ENCODE data around the gene OR2J1.
"Not testable (repeated sequence)": the region's sequence is repeated elsewhere in the genome, so short reads cannot be mapped to it uniquely, and the experiment has no call there.

Gene OR2J1

DNA sequence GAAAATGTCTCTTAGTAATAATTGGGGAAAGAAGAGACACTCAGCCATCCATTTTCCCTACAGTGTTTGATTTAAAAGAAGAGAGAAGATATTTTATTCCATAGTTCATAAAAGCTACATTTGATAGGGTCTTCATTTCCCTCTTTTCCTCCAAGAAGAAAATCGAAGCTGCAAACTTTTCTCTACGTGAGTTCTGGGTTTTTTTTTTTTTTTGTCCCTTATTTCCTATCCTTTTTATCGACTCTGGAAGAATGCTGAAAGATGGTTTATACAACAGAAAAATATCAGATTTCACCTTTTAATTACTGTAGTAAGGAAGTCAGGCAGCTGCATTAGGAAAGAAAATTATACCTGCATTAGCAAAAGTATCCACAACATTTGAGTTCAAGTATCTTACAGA lies at the start of gene OR2J1:
OR2J1 (plus strand) TSS at position 301 of the 400 bp plus-strand sequence. CDS start 1,453 bp downstream, outside the sequence.
- no peak for DNase-seq (ENCODE audit: low read depth)

DNA sequence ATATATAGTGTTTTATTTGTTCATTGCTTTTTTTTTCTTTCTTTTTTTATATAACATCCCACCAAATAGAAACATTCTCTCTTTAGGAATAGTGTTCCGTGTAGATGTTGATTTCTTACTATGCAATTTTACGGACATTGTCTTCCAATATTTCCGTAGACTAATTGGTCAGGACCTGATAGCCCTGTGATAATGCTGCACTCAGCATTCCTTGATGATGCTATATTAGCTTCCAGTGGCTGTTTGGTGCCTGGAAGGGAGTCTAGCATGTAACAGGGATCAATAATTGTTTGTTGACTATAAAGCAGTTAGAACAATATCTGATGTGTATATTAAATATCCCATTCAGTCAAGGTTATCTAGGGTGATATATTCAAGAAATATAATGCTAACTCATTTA lies 47.6 kb upstream of the OR2J1 start:
- no peak for DNase-seq (ENCODE audit: low read depth)

- no peak for DNase-seq (ENCODE audit: low read depth)
Observed at GRCh38 chr6:29071831-29072723, 27.2 kb upstream of the OR2J1 start.

GRCh38 chr6:29079203-29079602 lies 20.1 kb upstream of the OR2J1 start:
- DNase-seq (ENCODE audit: low read depth): no peak

GRCh38 chr6:29081312-29081711 lies 18.0 kb upstream of the OR2J1 start:
- no peak for DNase-seq (ENCODE audit: low read depth)

DNA sequence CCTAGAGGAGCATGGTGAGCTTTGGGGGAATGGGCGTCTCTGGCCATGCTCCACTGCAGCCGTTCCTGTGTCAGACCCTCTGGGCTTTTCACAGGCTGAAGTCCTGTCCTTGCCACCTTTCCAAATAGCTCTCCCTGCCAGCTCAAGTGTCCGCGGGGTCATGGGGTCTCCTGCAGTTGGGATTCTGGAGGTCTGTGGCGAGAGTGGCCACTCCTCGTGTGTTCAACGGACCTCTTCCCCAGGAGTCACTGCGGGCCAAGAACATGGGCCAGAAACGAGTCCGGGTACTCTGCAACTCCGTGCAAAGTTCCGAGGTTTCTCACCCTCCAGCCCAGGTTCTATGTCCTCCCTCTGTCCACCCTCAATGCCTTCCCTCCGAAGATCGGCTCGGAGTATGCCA lies 16.8 kb upstream of the OR2J1 start:
- DNase-seq (ENCODE audit: low read depth): no peak

GRCh38 chr6:29087213-29087612 lies 12.1 kb upstream of the OR2J1 start, which contains the start of gene OR2B3:
Gene OR2B3, minus strand, starts transcription at chr6:29087313. Its CDS starts 65 bp downstream, at chr6:29087248.
- DNase-seq (ENCODE audit: low read depth): no peak

DNA sequence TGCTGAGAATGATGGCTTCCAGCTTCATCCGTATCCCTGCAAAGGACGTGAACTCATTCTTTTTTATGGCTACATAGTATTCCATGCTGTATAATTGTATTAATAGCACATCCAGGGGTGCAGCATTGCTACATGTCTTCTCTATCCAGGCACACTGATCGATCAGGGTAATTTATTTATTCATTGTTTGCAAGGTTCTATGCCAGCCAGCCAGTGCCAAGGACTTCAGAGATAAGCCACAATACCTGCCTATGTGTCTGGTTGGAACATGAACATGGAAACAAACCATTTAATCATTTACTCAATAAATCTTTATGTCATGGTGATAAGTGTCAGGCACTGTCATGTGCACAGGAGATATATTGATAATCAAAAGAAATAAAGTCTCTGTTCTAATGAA lies 6.3 kb upstream of the OR2J1 start:
- no peak for DNase-seq (ENCODE audit: low read depth)

- no peak for DNase-seq (ENCODE audit: low read depth)
Observed at GRCh38 chr6:29097803-29098202, 1.5 kb upstream of the OR2J1 start.

DNA sequence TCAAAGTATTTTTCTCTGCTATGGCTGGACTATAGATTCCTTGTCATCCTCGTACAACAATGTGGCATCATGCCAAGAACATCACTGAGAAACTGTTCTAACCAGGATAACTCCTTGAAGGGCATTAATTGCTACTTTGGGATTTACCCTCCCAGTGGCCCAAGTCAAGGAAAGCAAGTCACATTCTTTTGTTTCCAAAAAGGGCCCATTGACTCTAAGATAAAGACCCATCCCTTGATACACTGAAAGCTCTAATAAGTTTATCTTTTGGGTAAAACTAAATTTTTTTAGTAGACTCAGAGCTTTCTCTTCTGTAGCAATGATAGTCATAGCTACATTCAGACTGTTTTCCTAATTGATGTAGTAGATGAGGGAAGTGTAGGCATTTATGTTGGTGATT lies 8.5 kb downstream of the OR2J1 start, which contains the start of gene OR2J3:
OR2J3 (plus strand) TSS at position 301 of the 400 bp plus-strand sequence. CDS start 3,833 bp downstream, outside the sequence.
- no peak for DNase-seq (ENCODE audit: low read depth)

GRCh38 chr6:29112135-29112534 lies 12.8 kb downstream of the OR2J1 start:
- no peak for DNase-seq (ENCODE audit: low read depth)

GRCh38 chr6:29114964-29115363 lies 15.7 kb downstream of the OR2J1 start:
- DNase-seq (ENCODE audit: low read depth): not testable (repeated sequence)

GRCh38 chr6:29129326-29130012 lies 30.2 kb downstream of the OR2J1 start:
- DNase-seq (ENCODE audit: low read depth): no peak

- no peak for DNase-seq (ENCODE audit: low read depth)
Observed at GRCh38 chr6:29130644-29131043, 31.4 kb downstream of the OR2J1 start.

DNA sequence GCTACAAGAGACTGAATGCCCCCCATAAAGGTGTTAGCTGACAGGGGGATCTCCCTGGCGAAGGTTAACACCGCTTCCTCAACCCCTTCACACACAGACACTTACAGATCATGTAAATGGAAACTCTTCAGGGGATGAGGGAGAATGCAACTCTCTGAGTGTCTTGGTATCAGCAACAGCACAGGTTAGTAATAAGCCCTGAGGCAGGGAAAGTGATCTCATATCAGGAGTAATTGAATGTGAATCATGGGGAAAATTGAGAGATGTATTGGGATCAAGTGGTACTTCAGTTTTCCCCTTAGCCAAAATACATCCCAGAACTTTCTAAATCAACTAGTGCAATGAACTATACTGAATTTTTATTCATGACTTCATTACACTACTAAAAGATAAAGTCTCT lies 32.4 kb downstream of the OR2J1 start:
- DNase-seq (ENCODE audit: low read depth): no peak

DNA sequence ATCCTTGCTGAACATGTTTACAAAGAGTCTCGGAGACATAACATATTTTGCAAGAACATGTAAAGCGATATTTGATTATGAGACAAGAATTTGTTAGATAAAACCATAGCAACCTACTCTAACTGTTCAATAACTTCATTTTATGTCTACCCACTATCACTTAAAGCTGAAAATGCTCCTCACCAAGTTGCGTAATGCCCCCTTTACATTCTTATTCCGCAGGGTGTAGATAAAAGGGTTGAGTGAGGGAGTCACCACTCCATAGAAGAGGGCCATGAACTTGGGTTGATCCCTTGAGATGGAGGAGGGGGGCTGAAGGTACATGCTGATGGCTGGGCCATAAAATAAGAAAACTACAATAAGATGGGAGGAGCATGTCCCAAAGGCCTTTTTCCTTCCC lies 38.4 kb downstream of the OR2J1 start:
- DNase-seq (ENCODE audit: low read depth): no peak

GRCh38 chr6:29141606-29142005 lies 42.3 kb downstream of the OR2J1 start:
- no peak for DNase-seq (ENCODE audit: low read depth)

- DNase-seq (ENCODE audit: low read depth): no peak
Observed at GRCh38 chr6:29142309-29142708, 43.0 kb downstream of the OR2J1 start.

GRCh38 chr6:29146179-29146578 lies 46.9 kb downstream of the OR2J1 start:
- DNase-seq (ENCODE audit: low read depth): no peak

DNA sequence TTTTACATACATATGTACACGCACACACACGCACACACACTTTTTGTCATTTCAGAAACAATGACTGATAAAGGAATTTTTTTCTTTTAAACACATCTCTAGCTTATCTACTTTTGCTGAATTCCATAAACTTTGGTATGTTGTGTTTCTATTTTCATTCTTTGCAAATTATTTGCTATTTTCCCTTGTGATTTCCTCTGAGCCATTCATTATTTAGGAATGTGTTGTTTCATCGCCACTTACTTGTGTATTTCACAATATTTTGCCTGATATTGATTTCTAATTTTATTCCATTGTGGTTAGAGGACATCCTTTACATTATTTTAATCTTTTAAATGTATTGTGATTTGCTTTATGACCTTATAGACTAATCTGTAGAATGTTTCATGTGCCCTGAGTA lies 47.8 kb downstream of the OR2J1 start:
- no peak for DNase-seq (ENCODE audit: low read depth)

GRCh38 chr6:29149444-29149843 lies 50.2 kb downstream of the OR2J1 start:
- not testable (repeated sequence) for DNase-seq (ENCODE audit: low read depth)

Data from activated T-cell treated with anti-CD3 and anti-CD28 coated beads for 24 hours (primary cell).